C4-2B (cell line): ENCODE results near the gene GPR37L1.

Experiments used
- CTCF ChIP-seq: fragments of 450-650 bp; conservative IDR thresholded peaks from 2 replicates; pipeline ENCODE4 v1.5.1; 2017; ENCODE audit warnings: mild to moderate bottlenecking
- ZFX ChIP-seq: fragments of 450-650 bp; IDR thresholded peaks from 2 replicates; pipeline ENCODE4 v1.6.1; 2017

GRCh38 chr1:202143011-202143767, 20.5 kb downstream of the GPR37L1 start:
- TF ChIP-seq CTCF (no peak), ZFX (no peak)
